ENCODE data around the gene DSCAML1. TPM values are rescaled to one million over a fixed set of nuclear protein-coding genes. Genes with fewer than 3 reads are reported as not detected.

The DSCAML1 gene
- total and polyA plus RNA-seq, 9 of the 15 experiments (the other 6 are each of a cell fraction or from before 2014, with no cell fraction given), result not detected

DNA sequence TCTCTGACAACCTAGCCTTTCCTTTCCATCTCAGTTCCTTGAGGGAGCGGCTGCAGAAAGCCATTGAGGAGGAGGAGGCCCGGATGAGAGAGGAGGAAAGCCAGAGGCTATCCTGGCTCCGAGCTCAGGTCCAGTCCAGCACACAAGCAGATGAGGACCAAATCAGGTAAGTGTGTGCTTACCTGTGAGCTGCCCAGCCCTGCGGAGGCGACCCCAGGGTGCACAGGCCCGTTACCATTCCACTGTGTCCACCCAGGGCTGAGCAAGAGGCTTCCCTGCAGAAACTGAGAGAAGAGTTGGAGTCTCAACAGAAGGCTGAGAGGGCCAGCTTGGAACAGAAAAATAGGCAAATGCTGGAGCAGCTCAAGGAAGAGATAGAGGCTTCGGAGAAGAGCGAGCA is 406.3 kb downstream of the DSCAML1 start (continued):
- TF ChIP-seq, protein P1, sequence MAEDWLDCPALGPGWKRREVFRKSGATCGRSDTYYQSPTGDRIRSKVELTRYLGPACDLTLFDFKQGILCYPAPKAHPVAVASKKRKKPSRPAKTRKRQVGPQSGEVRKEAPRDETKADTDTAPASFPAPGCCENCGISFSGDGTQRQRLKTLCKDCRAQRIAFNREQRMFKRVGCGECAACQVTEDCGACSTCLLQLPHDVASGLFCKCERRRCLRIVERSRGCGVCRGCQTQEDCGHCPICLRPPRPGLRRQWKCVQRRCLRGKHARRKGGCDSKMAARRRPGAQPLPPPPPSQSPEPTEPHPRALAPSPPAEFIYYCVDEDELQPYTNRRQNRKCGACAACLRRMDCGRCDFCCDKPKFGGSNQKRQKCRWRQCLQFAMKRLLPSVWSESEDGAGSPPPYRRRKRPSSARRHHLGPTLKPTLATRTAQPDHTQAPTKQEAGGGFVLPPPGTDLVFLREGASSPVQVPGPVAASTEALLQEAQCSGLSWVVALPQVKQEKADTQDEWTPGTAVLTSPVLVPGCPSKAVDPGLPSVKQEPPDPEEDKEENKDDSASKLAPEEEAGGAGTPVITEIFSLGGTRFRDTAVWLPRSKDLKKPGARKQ (CRISPR knock-in tag; IDR thresholded peaks at IDR 0.05), result no peak
- TF ChIP-seq ZNF778 (CRISPR knock-in tag; IDR thresholded peaks at IDR 0.05) (no peak), KDM1A (IDR thresholded peaks at IDR 0.05) (no peak), THAP7 (CRISPR knock-in tag; IDR thresholded peaks at IDR 0.05) (no peak), RCOR1 (IDR thresholded peaks at IDR 0.05; ENCODE audit: borderline replicate concordance in 1 of 2, low read depth in 2 of 2, low read length in 2 of 2) (no peak)
- TF ChIP-seq, protein P2, sequence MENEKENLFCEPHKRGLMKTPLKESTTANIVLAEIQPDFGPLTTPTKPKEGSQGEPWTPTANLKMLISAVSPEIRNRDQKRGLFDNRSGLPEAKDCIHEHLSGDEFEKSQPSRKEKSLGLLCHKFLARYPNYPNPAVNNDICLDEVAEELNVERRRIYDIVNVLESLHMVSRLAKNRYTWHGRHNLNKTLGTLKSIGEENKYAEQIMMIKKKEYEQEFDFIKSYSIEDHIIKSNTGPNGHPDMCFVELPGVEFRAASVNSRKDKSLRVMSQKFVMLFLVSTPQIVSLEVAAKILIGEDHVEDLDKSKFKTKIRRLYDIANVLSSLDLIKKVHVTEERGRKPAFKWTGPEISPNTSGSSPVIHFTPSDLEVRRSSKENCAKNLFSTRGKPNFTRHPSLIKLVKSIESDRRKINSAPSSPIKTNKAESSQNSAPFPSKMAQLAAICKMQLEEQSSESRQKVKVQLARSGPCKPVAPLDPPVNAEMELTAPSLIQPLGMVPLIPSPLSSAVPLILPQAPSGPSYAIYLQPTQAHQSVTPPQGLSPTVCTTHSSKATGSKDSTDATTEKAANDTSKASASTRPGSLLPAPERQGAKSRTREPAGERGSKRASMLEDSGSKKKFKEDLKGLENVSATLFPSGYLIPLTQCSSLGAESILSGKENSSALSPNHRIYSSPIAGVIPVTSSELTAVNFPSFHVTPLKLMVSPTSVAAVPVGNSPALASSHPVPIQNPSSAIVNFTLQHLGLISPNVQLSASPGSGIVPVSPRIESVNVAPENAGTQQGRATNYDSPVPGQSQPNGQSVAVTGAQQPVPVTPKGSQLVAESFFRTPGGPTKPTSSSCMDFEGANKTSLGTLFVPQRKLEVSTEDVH (IDR thresholded peaks at IDR 0.05; ENCODE audit: low read depth, partially characterized antibody), result no peak

All from K562 (cell line).